ENCODE data around the gene GP9. TPM values are rescaled to one million over a fixed set of nuclear protein-coding genes. Genes with fewer than 3 reads are reported as not detected.

Gene GP9
- total RNA-seq, 6 experiments from 2014 or later = not detected

DNA sequence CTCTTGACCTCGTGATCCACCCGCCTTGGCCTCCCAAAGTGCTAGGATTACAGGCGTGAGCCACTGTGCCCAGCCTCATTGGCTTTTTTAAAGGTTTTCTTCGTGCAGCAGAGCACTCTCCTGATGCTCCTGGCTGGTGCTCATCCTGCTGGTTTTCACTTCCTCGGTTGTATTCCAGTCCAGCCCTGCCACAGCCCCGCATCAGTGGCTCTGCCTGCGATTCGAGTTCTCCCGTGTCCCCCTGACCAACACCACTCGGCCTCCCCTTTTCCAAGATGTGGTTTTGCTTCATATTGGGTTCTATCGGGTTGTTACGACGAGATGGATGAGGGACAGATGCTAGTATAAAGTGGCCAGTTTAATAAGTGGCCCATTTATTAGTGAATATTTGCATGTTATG, 31.7 kb upstream of the GP9 start:
- H3K27ac Mint-ChIP-seq = no peak overlapping the region
- H3K4me3 Mint-ChIP-seq = no peak overlapping the region
- no peaks in the 10 kb centered on the region for H3K36me3 Mint-ChIP-seq (ENCODE audit: low read depth)
- peaks cover 32% of the 10 kb centered on the region for H3K27me3 Mint-ChIP-seq (ENCODE audit: insufficient read depth)
- TF ChIP-seq, protein P1, sequence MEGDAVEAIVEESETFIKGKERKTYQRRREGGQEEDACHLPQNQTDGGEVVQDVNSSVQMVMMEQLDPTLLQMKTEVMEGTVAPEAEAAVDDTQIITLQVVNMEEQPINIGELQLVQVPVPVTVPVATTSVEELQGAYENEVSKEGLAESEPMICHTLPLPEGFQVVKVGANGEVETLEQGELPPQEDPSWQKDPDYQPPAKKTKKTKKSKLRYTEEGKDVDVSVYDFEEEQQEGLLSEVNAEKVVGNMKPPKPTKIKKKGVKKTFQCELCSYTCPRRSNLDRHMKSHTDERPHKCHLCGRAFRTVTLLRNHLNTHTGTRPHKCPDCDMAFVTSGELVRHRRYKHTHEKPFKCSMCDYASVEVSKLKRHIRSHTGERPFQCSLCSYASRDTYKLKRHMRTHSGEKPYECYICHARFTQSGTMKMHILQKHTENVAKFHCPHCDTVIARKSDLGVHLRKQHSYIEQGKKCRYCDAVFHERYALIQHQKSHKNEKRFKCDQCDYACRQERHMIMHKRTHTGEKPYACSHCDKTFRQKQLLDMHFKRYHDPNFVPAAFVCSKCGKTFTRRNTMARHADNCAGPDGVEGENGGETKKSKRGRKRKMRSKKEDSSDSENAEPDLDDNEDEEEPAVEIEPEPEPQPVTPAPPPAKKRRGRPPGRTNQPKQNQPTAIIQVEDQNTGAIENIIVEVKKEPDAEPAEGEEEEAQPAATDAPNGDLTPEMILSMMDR (IDR thresholded peaks at IDR 0.05) = no peak
- H3K4me1 Mint-ChIP-seq (ENCODE audit: low read depth) = peaks cover 15% of the 10 kb centered on the region
- no peak for DNase-seq
- H3K9me3 Mint-ChIP-seq = no peaks in the 10 kb centered on the region; the same call in 1 of the 2 replicates

DNA sequence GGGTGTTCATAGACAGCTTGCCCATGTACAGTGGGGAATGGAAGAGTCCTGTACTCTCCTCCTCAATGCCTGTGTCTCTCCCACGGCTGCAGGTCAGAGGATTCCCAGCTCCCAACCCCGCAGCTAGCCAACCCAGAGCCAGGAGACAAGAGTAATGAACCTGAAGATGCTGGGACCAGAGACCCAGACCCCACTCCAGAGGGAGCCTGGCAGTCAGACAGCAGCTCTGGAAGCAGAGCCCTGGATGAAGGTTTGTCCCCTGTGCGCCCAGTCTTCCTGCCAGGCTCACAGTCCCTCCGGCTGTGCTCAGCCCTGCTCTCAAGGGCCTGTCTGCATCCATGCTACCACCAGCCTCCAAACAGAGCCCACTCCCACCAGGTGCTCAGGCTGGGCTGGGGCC, 30.0 kb upstream of the GP9 start:
- Mint-ChIP-seq H3K27ac (no peak overlapping the region), H3K4me1 (ENCODE audit: low read depth) (peaks cover 3% of the 10 kb centered on the region), H3K9me3 (no peaks in the 10 kb centered on the region; the same call in 1 of the 2 replicates), H3K27me3 (ENCODE audit: insufficient read depth) (peaks cover 22% of the 10 kb centered on the region), H3K4me3 (no peak overlapping the region), H3K36me3 (ENCODE audit: low read depth) (no peaks in the 10 kb centered on the region)
- DNase-seq = no peak
- TF ChIP-seq, protein P1 (IDR thresholded peaks at IDR 0.05) = no peak

DNA sequence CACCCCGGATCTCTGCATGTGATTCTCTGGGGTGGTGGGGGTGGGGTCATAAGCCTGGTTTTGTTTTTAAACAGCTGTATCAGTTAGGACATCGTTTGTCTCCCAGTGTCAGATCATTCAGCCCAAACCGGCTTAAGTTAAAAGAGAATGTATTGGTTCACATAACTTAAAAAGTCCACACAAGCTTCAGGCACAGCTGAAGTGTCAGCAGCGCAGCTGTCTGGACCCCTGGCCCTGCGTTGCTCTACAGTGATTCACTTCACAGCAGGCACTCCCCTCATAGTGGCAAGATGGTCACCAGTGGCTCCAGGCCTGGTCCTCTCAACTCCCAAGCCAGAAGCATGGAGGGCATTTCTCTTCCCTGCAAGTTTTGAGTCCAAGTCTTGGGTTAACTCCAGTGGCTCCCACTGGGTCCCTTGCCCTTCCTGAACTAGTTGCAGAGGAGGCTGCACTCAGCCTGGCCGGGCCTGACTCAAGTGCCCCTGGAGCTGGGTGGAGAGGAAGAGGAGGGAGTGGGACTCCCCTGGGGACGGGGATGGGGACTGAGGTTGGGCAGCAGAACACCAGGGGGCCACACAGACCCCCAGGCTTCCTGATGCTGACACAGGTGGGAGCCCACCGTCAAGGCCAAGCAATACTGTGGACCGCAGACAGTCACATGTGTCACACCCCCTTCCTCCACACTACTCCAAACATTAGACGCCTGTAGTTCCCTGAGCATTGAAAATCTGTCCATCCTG, 28.9 kb upstream of the GP9 start:
- H3K4me1 Mint-ChIP-seq (ENCODE audit: low read depth) = no peaks in the 10 kb centered on the region; the same call in 1 of the 2 replicates
- peaks cover 22% of the 10 kb centered on the region for H3K27me3 Mint-ChIP-seq (ENCODE audit: insufficient read depth)
- H3K4me3 Mint-ChIP-seq = no peak overlapping the region
- no peaks in the 10 kb centered on the region; the same call in 1 of the 2 replicates for H3K9me3 Mint-ChIP-seq
- TF ChIP-seq, protein P1 (IDR thresholded peaks at IDR 0.05) = no peak
- no peak for DNase-seq
- H3K36me3 Mint-ChIP-seq (ENCODE audit: low read depth) = no peaks in the 10 kb centered on the region
- H3K27ac Mint-ChIP-seq = no peak overlapping the region

DNA sequence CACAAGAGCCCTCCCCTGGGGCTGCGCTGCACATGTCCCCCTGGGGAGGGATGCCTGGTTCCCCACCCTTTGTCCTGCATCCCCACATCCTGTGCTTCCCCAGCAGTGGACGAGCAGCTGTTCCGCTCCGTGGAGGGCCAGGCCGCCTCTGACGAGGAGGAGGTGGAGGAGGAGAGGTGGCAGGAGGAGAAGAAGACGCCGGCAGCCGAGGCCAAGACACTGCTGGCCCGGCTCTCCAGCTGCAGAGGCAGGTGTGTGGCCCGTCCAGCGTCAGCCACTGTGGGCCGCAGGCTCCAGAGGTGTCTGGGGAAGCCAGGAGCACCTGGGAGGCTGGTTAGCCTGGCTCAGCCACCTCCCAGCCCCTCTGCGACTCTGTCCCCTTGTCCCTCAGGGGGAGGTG, 27.9 kb upstream of the GP9 start:
- TF ChIP-seq, protein P1 (IDR thresholded peaks at IDR 0.05) = no peak
- Mint-ChIP-seq H3K4me3 (no peak overlapping the region), H3K27me3 (ENCODE audit: insufficient read depth) (peaks cover 22% of the 10 kb centered on the region), H3K9me3 (no peaks in the 10 kb centered on the region; the same call in 1 of the 2 replicates), H3K27ac (no peak overlapping the region), H3K36me3 (ENCODE audit: low read depth) (no peaks in the 10 kb centered on the region), H3K4me1 (ENCODE audit: low read depth) (no peaks in the 10 kb centered on the region)
- no peak for DNase-seq

DNA sequence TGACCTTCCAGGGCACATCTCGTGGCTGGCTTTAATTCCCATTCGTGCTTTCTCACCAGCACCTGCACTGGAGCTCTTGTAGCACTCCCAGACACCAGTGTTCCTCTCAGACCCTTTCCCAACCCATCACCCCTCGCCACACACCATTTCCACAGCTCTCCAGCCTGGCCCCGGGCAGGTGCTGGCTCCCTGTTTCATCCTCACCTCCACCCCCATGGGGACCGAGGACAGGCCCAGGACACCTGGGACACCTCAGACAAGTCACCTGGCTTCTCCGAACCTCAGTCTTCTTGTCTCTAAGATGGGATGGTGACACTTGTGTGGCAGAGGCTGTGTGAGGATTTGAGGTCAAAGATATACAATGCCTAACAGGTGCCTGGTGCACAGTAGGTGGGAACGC, 27.4 kb upstream of the GP9 start:
- peaks cover 26% of the 10 kb centered on the region for H3K27me3 Mint-ChIP-seq (ENCODE audit: insufficient read depth)
- DNase-seq = no peak
- no peak overlapping the region for H3K4me3 Mint-ChIP-seq
- no peaks in the 10 kb centered on the region for H3K36me3 Mint-ChIP-seq (ENCODE audit: low read depth)
- H3K4me1 Mint-ChIP-seq (ENCODE audit: low read depth) = no peaks in the 10 kb centered on the region
- no peak overlapping the region for H3K27ac Mint-ChIP-seq
- TF ChIP-seq, protein P1 (IDR thresholded peaks at IDR 0.05) = no peak
- H3K9me3 Mint-ChIP-seq = no peaks in the 10 kb centered on the region; the same call in 1 of the 2 replicates
